ENCODE results near the gene THAP6. TPM values are rescaled to one million over a fixed set of nuclear protein-coding genes. Genes with fewer than 3 reads are reported as not detected.
A peak's percentile ranks its signal among the peaks of the same experiment; 100 is the strongest.
"Not testable (repeated sequence)": the region's sequence is repeated elsewhere in the genome, so short reads cannot be mapped to it uniquely, and the experiment has no call there.

Gene THAP6
- 10 to 100 TPM; 17.8 to 39.9 (median 32.4) TPM for polyA plus RNA-seq (ENCODE audit: insufficient read depth in 1 of 5, insufficient read length in 5 of 5, low replicate concordance in 1 of 5)
- long read RNA-seq, donor 1, partial matches to known transcripts, result 0 of 7 reads
- long read RNA-seq, donor 1, other reads (novel, unspliced or antisense), result 0 of 7 reads
- long read RNA-seq, donor 2, partial matches to known transcripts, result 0 of 4 reads
- long read RNA-seq, donor 2, other reads (novel, unspliced or antisense), result 0 of 4 reads
- long read RNA-seq, donor 3, partial matches to known transcripts, result 0 of 13 reads
- long read RNA-seq, donor 3, other reads (novel, unspliced or antisense), result 10 of 13 reads
- long read RNA-seq, donor 4, partial matches to known transcripts, result 11 of 36 reads
- long read RNA-seq, donor 4, other reads (novel, unspliced or antisense), result 19 of 36 reads
- long read RNA-seq, donor 5, partial matches to known transcripts, result 0 of 5 reads
- long read RNA-seq, donor 5, other reads (novel, unspliced or antisense), result 0 of 5 reads
- long read RNA-seq, donor 6, transcript THAP6-201 (5 exons, 3,549 nt), result major isoform, 6 of 10 reads
- long read RNA-seq, donor 6, partial matches to known transcripts, result 0 of 10 reads
- long read RNA-seq, donor 6, other reads (novel, unspliced or antisense), result 0 of 10 reads
- long read RNA-seq, donor 7, partial matches to known transcripts, result 0 of 22 reads
- long read RNA-seq, donor 7, other reads (novel, unspliced or antisense), result 22 of 22 reads
- long read RNA-seq, donor 8, partial matches to known transcripts, result 0 of 7 reads
- long read RNA-seq, donor 8, other reads (novel, unspliced or antisense), result 0 of 7 reads

GRCh38 chr4:75514131-75514948 is at the start of gene THAP6, which contains the start of gene RCHY1:
TSS of gene THAP6 (plus strand) at chr4:75514473. CDS start at chr4:75515453, 980 bp downstream.
TSS of gene RCHY1 (minus strand) at chr4:75514403. CDS start at chr4:75514286, 117 bp downstream.
- DNase-seq, result peak; percentile 94 to 96

GRCh38 chr4:75469896-75470295 is 44.4 kb upstream of the THAP6 start:
- no peak for DNase-seq

- no peak for DNase-seq
Observed at GRCh38 chr4:75470738-75471137, 43.5 kb upstream of the THAP6 start.

GRCh38 chr4:75477201-75477600 is 37.1 kb upstream of the THAP6 start:
- DNase-seq, result no peak

- peak in 1 of 2 donors; percentile 6 for DNase-seq
Observed at GRCh38 chr4:75484190-75484589, 30.1 kb upstream of the THAP6 start.

- no peak for DNase-seq
Observed at GRCh38 chr4:75490155-75490554, 24.1 kb upstream of the THAP6 start.

- peak in 1 of 2 donors; percentile 17 for DNase-seq
Observed at GRCh38 chr4:75494563-75494962, 19.7 kb upstream of the THAP6 start.

- DNase-seq, result no peak
Observed at GRCh38 chr4:75495476-75495875, 18.8 kb upstream of the THAP6 start.

- no peak for DNase-seq
Observed at GRCh38 chr4:75496406-75496805, 17.9 kb upstream of the THAP6 start.

GRCh38 chr4:75497133-75497532 is 17.1 kb upstream of the THAP6 start:
- no peak for DNase-seq

GRCh38 chr4:75498041-75498440 is 16.2 kb upstream of the THAP6 start:
- DNase-seq, result no peak

GRCh38 chr4:75499900-75500299 is 14.4 kb upstream of the THAP6 start:
- no peak for DNase-seq

- no peak for DNase-seq
Observed at GRCh38 chr4:75502671-75503070, 11.6 kb upstream of the THAP6 start.

GRCh38 chr4:75505630-75506029 is 8.6 kb upstream of the THAP6 start:
- no peak for DNase-seq

- DNase-seq, result not testable (repeated sequence)
Observed at GRCh38 chr4:75509592-75509991, 4.7 kb upstream of the THAP6 start.

GRCh38 chr4:75511841-75512240 is 2.4 kb upstream of the THAP6 start:
- DNase-seq, result no peak

- DNase-seq, result no peak
Observed at GRCh38 chr4:75512386-75513211, 1.7 kb upstream of the THAP6 start.

GRCh38 chr4:75513526-75514130 is 645 bp upstream of the THAP6 start:
- DNase-seq, result no peak

- DNase-seq, result no peak
Observed at GRCh38 chr4:75514949-75515612, 808 bp downstream of the THAP6 start.

- DNase-seq, result no peak
Observed at GRCh38 chr4:75516144-75516543, 1.9 kb downstream of the THAP6 start.
